ENCODE results near the gene ILF3.

DNA sequence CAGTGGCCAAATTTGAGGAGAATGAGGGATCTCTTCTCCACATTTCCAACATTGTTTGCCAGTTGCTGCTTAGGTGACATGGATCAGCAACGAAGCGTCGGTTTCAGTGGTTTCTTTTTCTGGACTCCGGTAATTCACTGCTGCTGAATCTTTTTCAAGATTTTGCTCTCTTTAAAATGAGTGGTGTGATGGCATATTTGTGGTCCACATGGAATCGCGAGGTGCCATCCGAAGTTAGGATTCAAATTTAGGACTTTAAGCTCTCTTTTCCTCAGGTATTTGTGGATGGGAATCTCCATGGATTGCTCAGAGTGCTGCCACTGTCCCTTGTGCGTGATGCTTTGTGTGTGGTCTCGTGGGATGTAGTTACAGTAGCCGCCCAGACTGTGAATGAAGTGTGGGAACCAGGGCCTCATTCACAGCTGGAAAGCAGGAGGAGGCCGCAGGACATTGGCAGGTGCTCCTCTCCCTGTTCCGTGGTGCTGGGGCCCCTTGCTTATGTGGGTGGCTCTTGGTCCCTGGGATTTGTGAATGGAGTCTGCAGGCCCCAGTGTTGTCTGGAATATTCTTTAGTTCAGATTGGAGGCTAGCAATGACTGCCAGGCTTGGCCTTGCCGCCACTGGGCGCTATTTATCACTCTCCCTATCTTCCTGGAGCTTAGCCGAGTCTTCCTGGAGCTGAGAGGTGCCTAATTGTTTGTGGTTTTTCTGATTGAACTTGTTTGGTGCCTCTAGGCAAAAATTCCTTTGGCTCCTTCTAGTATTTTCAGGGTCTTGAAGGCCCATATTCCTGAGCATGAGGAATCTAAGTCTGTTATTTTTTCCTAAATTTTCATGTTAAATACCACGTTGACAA lies 1.5 kb downstream of the ILF3 start:
- TF ChIP-seq KLF16 (CRISPR knock-in tag; IDR thresholded peaks at IDR 0.05) (no peak), TCF7L2 (IDR thresholded peaks at IDR 0.05; ENCODE audit: low read depth, low read length) (no peak), KDM5A (IDR thresholded peaks at IDR 0.05; ENCODE audit: borderline replicate concordance, low read length) (no peak), ZNF224 (CRISPR knock-in tag; IDR thresholded peaks at IDR 0.05) (no peak)
- TF ChIP-seq, protein P1, sequence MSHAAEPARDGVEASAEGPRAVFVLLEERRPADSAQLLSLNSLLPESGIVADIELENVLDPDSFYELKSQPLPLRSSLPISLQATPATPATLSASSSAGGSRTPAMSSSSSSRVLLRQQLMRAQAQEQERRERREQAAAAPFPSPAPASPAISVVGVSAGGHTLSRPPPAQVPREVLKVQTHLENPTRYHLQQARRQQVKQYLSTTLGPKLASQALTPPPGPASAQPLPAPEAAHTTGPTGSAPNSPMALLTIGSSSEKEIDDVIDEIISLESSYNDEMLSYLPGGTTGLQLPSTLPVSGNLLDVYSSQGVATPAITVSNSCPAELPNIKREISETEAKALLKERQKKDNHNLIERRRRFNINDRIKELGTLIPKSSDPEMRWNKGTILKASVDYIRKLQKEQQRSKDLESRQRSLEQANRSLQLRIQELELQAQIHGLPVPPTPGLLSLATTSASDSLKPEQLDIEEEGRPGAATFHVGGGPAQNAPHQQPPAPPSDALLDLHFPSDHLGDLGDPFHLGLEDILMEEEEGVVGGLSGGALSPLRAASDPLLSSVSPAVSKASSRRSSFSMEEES (CRISPR knock-in tag; IDR thresholded peaks at IDR 0.05) = no peak
- TF ChIP-seq, protein P2, sequence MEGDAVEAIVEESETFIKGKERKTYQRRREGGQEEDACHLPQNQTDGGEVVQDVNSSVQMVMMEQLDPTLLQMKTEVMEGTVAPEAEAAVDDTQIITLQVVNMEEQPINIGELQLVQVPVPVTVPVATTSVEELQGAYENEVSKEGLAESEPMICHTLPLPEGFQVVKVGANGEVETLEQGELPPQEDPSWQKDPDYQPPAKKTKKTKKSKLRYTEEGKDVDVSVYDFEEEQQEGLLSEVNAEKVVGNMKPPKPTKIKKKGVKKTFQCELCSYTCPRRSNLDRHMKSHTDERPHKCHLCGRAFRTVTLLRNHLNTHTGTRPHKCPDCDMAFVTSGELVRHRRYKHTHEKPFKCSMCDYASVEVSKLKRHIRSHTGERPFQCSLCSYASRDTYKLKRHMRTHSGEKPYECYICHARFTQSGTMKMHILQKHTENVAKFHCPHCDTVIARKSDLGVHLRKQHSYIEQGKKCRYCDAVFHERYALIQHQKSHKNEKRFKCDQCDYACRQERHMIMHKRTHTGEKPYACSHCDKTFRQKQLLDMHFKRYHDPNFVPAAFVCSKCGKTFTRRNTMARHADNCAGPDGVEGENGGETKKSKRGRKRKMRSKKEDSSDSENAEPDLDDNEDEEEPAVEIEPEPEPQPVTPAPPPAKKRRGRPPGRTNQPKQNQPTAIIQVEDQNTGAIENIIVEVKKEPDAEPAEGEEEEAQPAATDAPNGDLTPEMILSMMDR (CRISPR knock-in tag; IDR thresholded peaks at IDR 0.05) = no peak
- TF ChIP-seq, protein P3, sequence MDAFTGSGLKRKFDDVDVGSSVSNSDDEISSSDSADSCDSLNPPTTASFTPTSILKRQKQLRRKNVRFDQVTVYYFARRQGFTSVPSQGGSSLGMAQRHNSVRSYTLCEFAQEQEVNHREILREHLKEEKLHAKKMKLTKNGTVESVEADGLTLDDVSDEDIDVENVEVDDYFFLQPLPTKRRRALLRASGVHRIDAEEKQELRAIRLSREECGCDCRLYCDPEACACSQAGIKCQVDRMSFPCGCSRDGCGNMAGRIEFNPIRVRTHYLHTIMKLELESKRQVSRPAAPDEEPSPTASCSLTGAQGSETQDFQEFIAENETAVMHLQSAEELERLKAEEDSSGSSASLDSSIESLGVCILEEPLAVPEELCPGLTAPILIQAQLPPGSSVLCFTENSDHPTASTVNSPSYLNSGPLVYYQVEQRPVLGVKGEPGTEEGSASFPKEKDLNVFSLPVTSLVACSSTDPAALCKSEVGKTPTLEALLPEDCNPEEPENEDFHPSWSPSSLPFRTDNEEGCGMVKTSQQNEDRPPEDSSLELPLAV (CRISPR knock-in tag; conservative IDR thresholded peaks at IDR 0.05; ENCODE audit: low read depth) = no peak

All from HepG2 (cell line).